Hepatocyte (in vitro differentiated cells): Measurements from ENCODE around the gene SELENOW. TPM values are rescaled to one million over a fixed set of nuclear protein-coding genes. Genes with fewer than 3 reads are reported as not detected.

Experiments used
- DNase-seq: peaks from one replicate; pipeline ENCODE4 v3.0.0-alpha.2; 2016; ENCODE audit warnings: low spot score
- H2AFZ ChIP-seq: fragments of 200-600 bp; sonication (generic); 2 replicates; pipeline ENCODE4 v1.6.0; 2016; ENCODE audit warnings: antibody characterized with exemption, mild to moderate bottlenecking
- H3K27ac ChIP-seq: fragments of 200-600 bp; sonication (generic); 2 replicates; pipeline ENCODE4 v1.5.1; 2016; ENCODE audit warnings: mild to moderate bottlenecking
- H3K27me3 ChIP-seq: fragments of 200-600 bp; sonication (generic); 2 replicates; pipeline ENCODE4 v1.6.1; 2016
- H3K36me3 ChIP-seq: fragments of 200-600 bp; sonication (generic); replicated peaks from 2 replicates; pipeline ENCODE4 v1.5.1; 2016; ENCODE audit warnings: low read depth; ENCODE audit not compliant: insufficient read depth
- H3K4me1 ChIP-seq: fragments of 200-600 bp; sonication (generic); 2 replicates; pipeline ENCODE4 v1.5.1; 2016; ENCODE audit warnings: mild to moderate bottlenecking, moderate library complexity; ENCODE audit not compliant: insufficient read depth
- H3K4me2 ChIP-seq: fragments of 200-600 bp; sonication (generic); 2 replicates; pipeline ENCODE4 v1.6.0; 2016
- H3K4me3 ChIP-seq: fragments of 200-600 bp; sonication (generic); 2 replicates; pipeline ENCODE4 v1.5.1; 2016; ENCODE audit warnings: mild to moderate bottlenecking
- H3K79me2 ChIP-seq: fragments of 200-600 bp; sonication (generic); 2 replicates; pipeline ENCODE4 v1.6.0; 2017; ENCODE audit warnings: mild to moderate bottlenecking
- H3K9me2 ChIP-seq: fragments of 200-600 bp; sonication (generic); replicated peaks from 2 replicates; pipeline ENCODE4 v1.6.0; 2017; ENCODE audit warnings: mild to moderate bottlenecking; ENCODE audit not compliant: insufficient read depth
- H3K9me3 ChIP-seq: fragments of 200-600 bp; sonication (generic); 2 replicates; pipeline ENCODE4 v1.5.1; 2016; ENCODE audit warnings: low read depth, mild to moderate bottlenecking
- H4K20me1 ChIP-seq: fragments of 200-600 bp; sonication (generic); 2 replicates; pipeline ENCODE4 v1.6.0; 2016; ENCODE audit warnings: mild to moderate bottlenecking; ENCODE audit not compliant: insufficient read depth, poor library complexity, severe bottlenecking
- EZH2 ChIP-seq: fragments of 200-600 bp; sonication (generic); IDR thresholded peaks from 2 replicates; pipeline ENCODE4 v1.6.1; 2016; ENCODE audit warnings: antibody characterized with exemption, mild to moderate bottlenecking, borderline replicate concordance
- EZH2phosphoT487 ChIP-seq: fragments of 200-600 bp; sonication (generic); IDR thresholded peaks from one replicate; pipeline ENCODE4 v1.6.1; 2018; ENCODE audit warnings: antibody characterized with exemption, mild to moderate bottlenecking, low read depth, moderate library complexity; ENCODE audit not compliant: unreplicated experiment, severe bottlenecking
- WGBS: methylation state at CpG from one replicate; pipeline ENCODE4 v1.1.6; 2016; ENCODE audit warnings: low lambda C conversion rate; ENCODE audit errors: missing lambda C conversion rate; 5-methylcytosine and 5-hydroxymethylcytosine counted together
- polyA plus RNA-seq: library from polyadenylated mRNA; unstranded; fragments of >200 nt; fragmentation: Nextera tagmentation; extraction: Ambion mirVana; gene quantifications from 2 replicates; pipeline ENCODE4 v1.2.1, GENCODE V29; 2016
- total RNA-seq: library from RNA; depleted of rRNA; stranded (reverse); fragments of >200 nt; gene quantifications from 2 replicates; pipeline ENCODE4 v1.2.3, GENCODE V29; 2014
- TF ChIP-seq, protein P1 (sequence below): fragments of 200-600 bp; sonication (generic); IDR thresholded peaks from 2 replicates; pipeline ENCODE4 v1.5.1; 2016; ENCODE audit warnings: antibody characterized with exemption, mild to moderate bottlenecking; ENCODE audit not compliant: poor library complexity

The SELENOW gene
- total and polyA plus RNA-seq, 2 experiments from 2014 or later: 140 to 217 TPM

DNA sequence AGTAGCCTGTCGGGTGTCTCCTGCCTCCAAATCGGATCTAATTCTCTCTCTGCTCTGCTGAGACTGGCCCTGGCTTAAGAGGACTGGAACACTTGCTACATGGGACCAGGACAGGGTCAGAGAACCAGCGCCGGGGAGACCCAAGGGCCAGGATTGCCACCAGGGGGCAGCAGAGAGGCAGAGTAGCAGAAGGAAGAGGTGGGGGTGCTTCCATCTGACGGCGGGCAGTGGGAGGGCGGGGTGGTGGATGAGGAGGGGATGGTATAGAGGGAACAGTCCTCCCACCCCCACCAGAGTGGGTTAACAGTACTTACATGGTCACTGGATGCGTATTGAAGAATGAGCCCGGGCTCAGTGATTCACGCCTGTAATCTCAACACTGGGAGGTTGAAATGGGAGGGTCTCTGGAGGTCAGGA lies 11.9 kb downstream of the SELENOW start:
- H3K27me3 ChIP-seq: no peaks in the 10 kb centered on the region
- H3K9me3 ChIP-seq: no peaks in the 10 kb centered on the region
- peak overlapping the region; percentile 36 for H2AFZ ChIP-seq
- TF ChIP-seq, protein P1, sequence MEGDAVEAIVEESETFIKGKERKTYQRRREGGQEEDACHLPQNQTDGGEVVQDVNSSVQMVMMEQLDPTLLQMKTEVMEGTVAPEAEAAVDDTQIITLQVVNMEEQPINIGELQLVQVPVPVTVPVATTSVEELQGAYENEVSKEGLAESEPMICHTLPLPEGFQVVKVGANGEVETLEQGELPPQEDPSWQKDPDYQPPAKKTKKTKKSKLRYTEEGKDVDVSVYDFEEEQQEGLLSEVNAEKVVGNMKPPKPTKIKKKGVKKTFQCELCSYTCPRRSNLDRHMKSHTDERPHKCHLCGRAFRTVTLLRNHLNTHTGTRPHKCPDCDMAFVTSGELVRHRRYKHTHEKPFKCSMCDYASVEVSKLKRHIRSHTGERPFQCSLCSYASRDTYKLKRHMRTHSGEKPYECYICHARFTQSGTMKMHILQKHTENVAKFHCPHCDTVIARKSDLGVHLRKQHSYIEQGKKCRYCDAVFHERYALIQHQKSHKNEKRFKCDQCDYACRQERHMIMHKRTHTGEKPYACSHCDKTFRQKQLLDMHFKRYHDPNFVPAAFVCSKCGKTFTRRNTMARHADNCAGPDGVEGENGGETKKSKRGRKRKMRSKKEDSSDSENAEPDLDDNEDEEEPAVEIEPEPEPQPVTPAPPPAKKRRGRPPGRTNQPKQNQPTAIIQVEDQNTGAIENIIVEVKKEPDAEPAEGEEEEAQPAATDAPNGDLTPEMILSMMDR: peak; percentile 90
- no peak for TF ChIP-seq EZH2
- TF ChIP-seq EZH2phosphoT487: no peak
- H4K20me1 ChIP-seq: no peaks in the 10 kb centered on the region
- no peaks in the 10 kb centered on the region for H3K36me3 ChIP-seq
- H3K4me3 ChIP-seq: no peak overlapping the region
- H3K4me2 ChIP-seq: peak overlapping the region; percentile 54
- no peaks in the 10 kb centered on the region for H3K4me1 ChIP-seq
- WGBS: 14% methylated on average over 5 of the region's 10 CpGs
- H3K9me2 ChIP-seq: no peaks in the 10 kb centered on the region
- DNase-seq: peak; percentile 91
- H3K27ac ChIP-seq: no peak overlapping the region
- H3K79me2 ChIP-seq: no peaks in the 10 kb centered on the region

DNA sequence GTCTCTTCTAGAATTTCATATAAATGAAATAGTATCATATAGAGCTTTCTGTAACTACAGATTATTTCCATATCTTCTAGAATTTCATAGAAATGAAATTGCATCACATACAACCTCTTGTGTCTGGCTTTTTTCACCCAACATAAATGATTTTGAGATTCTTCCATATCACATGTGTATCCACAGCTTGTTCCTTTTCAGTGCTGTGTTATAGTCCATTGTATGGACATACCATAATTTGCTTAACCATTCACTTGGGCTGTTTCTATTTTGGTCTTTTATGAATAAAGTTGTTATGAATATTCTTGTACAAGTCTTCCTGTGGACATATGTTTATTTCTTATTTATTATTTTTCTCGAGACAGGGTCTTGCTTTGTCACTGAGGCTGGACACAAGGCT lies 14.1 kb downstream of the SELENOW start:
- no peaks in the 10 kb centered on the region for H3K9me3 ChIP-seq
- no peaks in the 10 kb centered on the region for H3K36me3 ChIP-seq
- no peaks in the 10 kb centered on the region for H3K79me2 ChIP-seq
- H3K4me2 ChIP-seq: no peak overlapping the region
- H3K27ac ChIP-seq: no peak overlapping the region
- WGBS: 100% methylated on average over 1 of the region's 1 CpG
- H4K20me1 ChIP-seq: no peaks in the 10 kb centered on the region
- H3K4me3 ChIP-seq: no peak overlapping the region
- TF ChIP-seq, protein P1: no peak
- TF ChIP-seq EZH2 (no peak), EZH2phosphoT487 (no peak)
- H2AFZ ChIP-seq: no peak overlapping the region
- no peaks in the 10 kb centered on the region for H3K27me3 ChIP-seq
- DNase-seq: no peak
- no peaks in the 10 kb centered on the region for H3K9me2 ChIP-seq
- no peaks in the 10 kb centered on the region for H3K4me1 ChIP-seq

DNA sequence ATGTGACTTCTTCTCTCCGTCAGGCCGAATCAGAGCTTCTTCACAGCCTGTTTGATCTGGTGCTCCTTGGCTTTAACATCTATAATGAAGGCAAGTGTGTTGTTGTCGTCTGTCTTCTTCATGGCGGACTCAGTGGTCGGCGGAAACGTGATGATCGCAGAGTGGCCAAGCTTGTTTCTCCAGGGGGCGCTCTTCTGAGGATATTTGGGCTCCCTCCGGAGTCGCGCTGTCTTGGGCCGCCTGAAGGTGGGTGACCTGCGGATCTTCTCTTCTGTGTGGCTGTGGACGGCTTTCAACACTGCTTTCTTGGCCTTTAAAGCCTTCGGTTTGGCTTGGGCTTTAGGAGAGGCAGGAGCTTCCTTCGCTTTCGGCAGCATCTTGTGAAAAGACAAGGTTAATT lies 16.0 kb downstream of the SELENOW start:
- 84% methylated on average over 18 of the region's 18 CpGs for WGBS
- H3K9me3 ChIP-seq: no peaks in the 10 kb centered on the region
- no peaks in the 10 kb centered on the region for H3K36me3 ChIP-seq
- H2AFZ ChIP-seq: no peak overlapping the region
- H4K20me1 ChIP-seq: no peaks in the 10 kb centered on the region
- no peak for DNase-seq
- no peaks in the 10 kb centered on the region for H3K4me1 ChIP-seq
- no peak overlapping the region for H3K4me3 ChIP-seq
- H3K79me2 ChIP-seq: no peaks in the 10 kb centered on the region
- H3K9me2 ChIP-seq: no peaks in the 10 kb centered on the region
- no peak overlapping the region for H3K4me2 ChIP-seq
- no peaks in the 10 kb centered on the region for H3K27me3 ChIP-seq
- TF ChIP-seq, protein P1: no peak
- TF ChIP-seq EZH2 (no peak), EZH2phosphoT487 (no peak)
- no peak overlapping the region for H3K27ac ChIP-seq

DNA sequence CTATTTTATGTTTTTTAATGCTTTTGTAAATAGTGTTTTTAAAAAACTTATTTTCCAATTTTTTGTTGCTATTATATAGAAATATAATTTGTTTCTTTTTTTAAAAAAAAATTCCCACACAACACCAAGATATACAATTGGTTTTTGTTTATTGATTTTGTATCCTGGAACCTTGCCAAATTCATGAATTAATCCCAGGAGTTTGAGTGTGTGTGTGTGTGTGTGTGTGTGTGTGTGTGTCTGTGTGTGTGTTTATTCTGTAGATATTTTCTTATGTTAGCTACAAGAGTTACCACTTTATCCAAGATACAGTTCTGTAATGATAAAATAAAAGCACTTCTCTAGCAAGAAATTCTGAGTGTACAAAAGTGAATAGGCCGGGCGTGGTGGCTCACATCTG lies 18.3 kb downstream of the SELENOW start:
- no peak for DNase-seq
- no peak overlapping the region for H3K4me3 ChIP-seq
- H2AFZ ChIP-seq: no peak overlapping the region
- H3K4me1 ChIP-seq: no peaks in the 10 kb centered on the region
- no peaks in the 10 kb centered on the region for H4K20me1 ChIP-seq
- no peaks in the 10 kb centered on the region for H3K79me2 ChIP-seq
- H3K27me3 ChIP-seq: no peaks in the 10 kb centered on the region
- H3K36me3 ChIP-seq: no peaks in the 10 kb centered on the region
- no peaks in the 10 kb centered on the region for H3K9me2 ChIP-seq
- no peak overlapping the region for H3K27ac ChIP-seq
- H3K4me2 ChIP-seq: no peak overlapping the region
- no peaks in the 10 kb centered on the region for H3K9me3 ChIP-seq
- TF ChIP-seq EZH2phosphoT487 (no peak), EZH2 (no peak)
- TF ChIP-seq, protein P1: no peak
- WGBS: 94% methylated on average over 2 of the region's 2 CpGs
